B cell (primary cell): Measurements from ENCODE around the gene PAN3. TPM values are rescaled to one million over a fixed set of nuclear protein-coding genes. Genes with fewer than 3 reads are reported as not detected.

Experiments
- ATAC-seq: fragments of 200-7000 bp; cut with Tn5 transposase; one replicate; pipeline ENCODE4 v1.10.0; 2021; ENCODE audit warnings: low read depth, mild to moderate bottlenecking, moderate number of reproducible peaks, moderate library complexity
- CTCF ChIA-PET: fragments of 350-600 bp; sonication (Branson Sonifier 250); formaldehyde crosslinking; loops from one replicate; lab custom pipeline; 2021; ENCODE audit warnings: antibody characterized with exemption, inconsistent platforms; lab: Charles Lee
- POLR2A ChIA-PET: fragments of 350-600 bp; sonication (Branson Sonifier 250); formaldehyde crosslinking; loops from one replicate; lab custom pipeline; 2021; ENCODE audit warnings: antibody characterized with exemption; lab: Charles Lee
- DNase-seq: peaks from one replicate; pipeline ENCODE4 v3.0.0; 2013
- H2AFZ ChIP-seq: 2 replicates; pipeline ENCODE4 v1.6.1; 2012; ENCODE audit warnings: mild to moderate bottlenecking, low read depth, low read length; ENCODE audit not compliant: insufficient read depth, poor library complexity, severe bottlenecking
- H3K27ac ChIP-seq, 2 donors: 1 replicate in 1 of 2; 2 replicates in 1 of 2; pipeline ENCODE4 v1.5.1; 2012 to 2013; ENCODE audit warnings: low read length in 2 of 2, mild to moderate bottlenecking in 2 of 2, moderate library complexity in 1 of 2
- H3K27me3 ChIP-seq, 4 experiments: fragments of 200-600 bp in 1 of 4; sonication (generic) in 1 of 4; replicated peaks in 1 of 4; 1 replicate in 2 of 4; 2 replicates in 2 of 4; pipeline versions ENCODE4 v1.6.1 to v1.7.0; 2013 to 2016; ENCODE audit warnings: low read length in 3 of 4, mild to moderate bottlenecking in 2 of 4, mixed read lengths in 1 of 4, moderate library complexity in 1 of 4; ENCODE audit not compliant: insufficient read depth in 4 of 4, control insufficient read depth in 3 of 4; ENCODE audit errors: control extremely low read depth in 1 of 4
- H3K36me3 ChIP-seq, 2 experiments: replicated peaks in 1 of 2; 1 replicate in 1 of 2; 2 replicates in 1 of 2; pipeline versions ENCODE4 v1.6.1 to v1.7.1; 2013; ENCODE audit warnings: low read length in 1 of 2; ENCODE audit not compliant: insufficient read depth in 2 of 2, control insufficient read depth in 1 of 2; ENCODE audit errors: control extremely low read depth in 1 of 2, extremely low read depth in 1 of 2
- H3K4me1 ChIP-seq, 2 donors: fragments of 200-600 bp in 1 of 2; sonication (generic) in 1 of 2; 1 replicate in 1 of 2; 2 replicates in 1 of 2; pipeline versions ENCODE4 v1.5.1 to v1.6.1; 2013 to 2017; ENCODE audit warnings: low read length in 2 of 2; ENCODE audit not compliant: control insufficient read depth in 2 of 2, insufficient read depth in 2 of 2
- H3K4me2 ChIP-seq: replicated peaks from 2 replicates; pipeline ENCODE3; 2012; ENCODE audit warnings: mild to moderate bottlenecking, low read depth, low read length; ENCODE audit not compliant: poor library complexity, severe bottlenecking
- H3K4me3 ChIP-seq, 5 experiments: fragments of 200-600 bp in 1 of 5; sonication (generic) in 1 of 5; 1 replicate in 3 of 5; 2 replicates in 2 of 5; pipeline versions ENCODE4 v1.5.1 to v1.7.0; 2011 to 2016; ENCODE audit warnings: low read length in 4 of 5, mild to moderate bottlenecking in 4 of 5, low read depth in 2 of 5, control low read depth in 1 of 5, moderate library complexity in 1 of 5; ENCODE audit not compliant: insufficient read depth in 1 of 5; ENCODE audit errors: control extremely low read depth in 1 of 5, extremely low read depth in 1 of 5
- H3K79me2 ChIP-seq: fragments of 200-600 bp; sonication (generic); one replicate; pipeline ENCODE4 v1.6.0; 2016; ENCODE audit warnings: low read length; ENCODE audit not compliant: control insufficient read depth, insufficient read depth
- H3K9ac ChIP-seq: fragments of 200-600 bp; sonication (generic); 2 replicates; pipeline ENCODE4 v1.6.1; 2017; ENCODE audit warnings: mild to moderate bottlenecking, low read length, moderate library complexity
- H3K9me3 ChIP-seq, 3 donors: one replicate each; pipeline versions ENCODE4 v1.6.1 to v1.7.1; 2013; ENCODE audit warnings: low read length in 2 of 3; ENCODE audit not compliant: control insufficient read depth in 2 of 3, insufficient read depth in 1 of 3; ENCODE audit errors: control extremely low read depth in 1 of 3
- H4K20me1 ChIP-seq: 2 replicates; pipeline ENCODE4 v1.6.0; 2012; ENCODE audit warnings: mild to moderate bottlenecking, low read length; ENCODE audit not compliant: insufficient read depth, control insufficient read depth, poor library complexity, severe bottlenecking
- H3K27ac Mint-ChIP-seq: one replicate; pipeline ENCODE4 v1.8.0; 2021; ENCODE audit warnings: mixed read lengths
- H3K27me3 Mint-ChIP-seq: one replicate; pipeline ENCODE4 v1.8.0; 2021; ENCODE audit warnings: mixed read lengths
- H3K4me1 Mint-ChIP-seq: one replicate; pipeline ENCODE4 v1.8.0; 2021; ENCODE audit warnings: mixed read lengths
- H3K4me3 Mint-ChIP-seq: one replicate; pipeline ENCODE4 v1.8.0; 2021; ENCODE audit warnings: mixed read lengths
- H3K9me3 Mint-ChIP-seq: one replicate; pipeline ENCODE4 v1.8.0; 2022; ENCODE audit warnings: mixed read lengths; ENCODE audit not compliant: insufficient read depth
- EZH2 ChIP-seq: IDR thresholded peaks from 2 replicates; pipeline ENCODE4 v1.6.1; 2012; ENCODE audit warnings: borderline replicate concordance, low read depth, mild to moderate bottlenecking, moderate library complexity, low read length; ENCODE audit not compliant: insufficient read depth, poor library complexity, severe bottlenecking
- intact Hi-C: fragments of 100-400 bp; cut with micrococcal nuclease; formaldehyde crosslinking; loops from one replicate; pipeline ENCODE4 v1.10.0; 2022
- polyA plus RNA-seq: library from polyadenylated mRNA; depleted of rRNA; stranded (reverse); fragments of >200 nt; gene quantifications from 2 replicates; pipeline ENCODE4 v1.2.3, GENCODE V29; 2012
- total RNA-seq, 2 donors: library from RNA; stranded (reverse); fragments of 120-200 nt in 1 of 2; gene quantifications; 1 replicate in 1 of 2; 2 replicates in 1 of 2; pipeline versions ENCODE4 v1.2.3 to v1.2.4, GENCODE V29; 2013 to 2022
- TF ChIP-seq, protein P1 (sequence below): fragments of 200-600 bp; IDR thresholded peaks from one replicate; pipeline ENCODE4 v1.8.0; 2022; ENCODE audit warnings: antibody characterized with exemption, mild to moderate bottlenecking

PAN3 gene
- total and polyA plus RNA-seq, 2 donors (not counting 1 experiment from before 2014, with no cell fraction given): 23.4 to 117 TPM

GRCh38 chr13:28173793-28174192 lies 35.4 kb downstream of the PAN3 start:
- DNase-seq: no peak
- Mint-ChIP-seq H3K27me3 (no peaks in the 10 kb centered on the region), H3K9me3 (no peaks in the 10 kb centered on the region), H3K27ac (no peak overlapping the region), H3K4me3 (no peak overlapping the region), H3K4me1 (peaks cover 30% of the 10 kb centered on the region)
- no peak for ATAC-seq
- Histone ChIP-seq H3K4me1 (peaks cover 0 to 6% of the 10 kb centered on the region in 2 donors), H3K36me3 (peaks cover 6 to 39% of the 10 kb centered on the region in 2 experiments), H3K79me2 (peaks cover 61% of the 10 kb centered on the region), H3K9ac (no peak overlapping the region), H3K9me3 (no peaks in the 10 kb centered on the region), H2AFZ (no peak overlapping the region), H3K4me2 (no peak overlapping the region), H3K27me3 (no peaks in the 10 kb centered on the region), H3K4me3 (no peak overlapping the region), H4K20me1 (peaks cover 52% of the 10 kb centered on the region), H3K27ac (no peak overlapping the region)
- TF ChIP-seq EZH2: no peak
- TF ChIP-seq, protein P1, sequence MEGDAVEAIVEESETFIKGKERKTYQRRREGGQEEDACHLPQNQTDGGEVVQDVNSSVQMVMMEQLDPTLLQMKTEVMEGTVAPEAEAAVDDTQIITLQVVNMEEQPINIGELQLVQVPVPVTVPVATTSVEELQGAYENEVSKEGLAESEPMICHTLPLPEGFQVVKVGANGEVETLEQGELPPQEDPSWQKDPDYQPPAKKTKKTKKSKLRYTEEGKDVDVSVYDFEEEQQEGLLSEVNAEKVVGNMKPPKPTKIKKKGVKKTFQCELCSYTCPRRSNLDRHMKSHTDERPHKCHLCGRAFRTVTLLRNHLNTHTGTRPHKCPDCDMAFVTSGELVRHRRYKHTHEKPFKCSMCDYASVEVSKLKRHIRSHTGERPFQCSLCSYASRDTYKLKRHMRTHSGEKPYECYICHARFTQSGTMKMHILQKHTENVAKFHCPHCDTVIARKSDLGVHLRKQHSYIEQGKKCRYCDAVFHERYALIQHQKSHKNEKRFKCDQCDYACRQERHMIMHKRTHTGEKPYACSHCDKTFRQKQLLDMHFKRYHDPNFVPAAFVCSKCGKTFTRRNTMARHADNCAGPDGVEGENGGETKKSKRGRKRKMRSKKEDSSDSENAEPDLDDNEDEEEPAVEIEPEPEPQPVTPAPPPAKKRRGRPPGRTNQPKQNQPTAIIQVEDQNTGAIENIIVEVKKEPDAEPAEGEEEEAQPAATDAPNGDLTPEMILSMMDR: no peak
- ChIA-PET POLR2A (no interaction called here), CTCF (no interaction called here)
- intact Hi-C loops: no loop called here

DNA sequence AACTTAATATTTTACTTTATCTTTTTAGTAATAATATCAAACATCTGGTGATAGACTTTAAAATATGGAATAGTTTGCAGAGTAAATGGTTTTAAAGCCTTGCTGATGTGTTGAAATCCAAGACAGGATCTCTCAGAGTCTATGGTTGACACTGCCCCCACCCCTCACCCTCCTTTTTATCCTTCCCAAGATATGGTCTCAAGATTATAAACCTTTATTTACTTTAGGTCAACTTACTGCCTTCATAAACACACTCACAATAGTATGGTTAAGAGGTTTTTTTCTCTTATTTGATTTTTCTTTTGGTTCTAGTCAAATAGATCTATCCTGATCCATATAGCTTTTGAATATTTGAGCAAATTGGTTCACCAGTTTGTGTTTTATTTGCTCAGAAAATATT lies 39.0 kb downstream of the PAN3 start:
- intact Hi-C loops: no loop called here
- CTCF ChIA-PET: no interaction called here
- peaks cover 23% of the 10 kb centered on the region for H3K4me1 Mint-ChIP-seq

More for the DNA sequence above, 39.0 kb downstream of the PAN3 start:
- Histone ChIP-seq H3K4me1 (no peaks in the 10 kb centered on the region), H3K27me3 (no peaks in the 10 kb centered on the region), H3K27ac (no peak overlapping the region), H3K79me2 (peaks cover 54% of the 10 kb centered on the region), H3K9ac (no peak overlapping the region), H3K36me3 (peaks cover 8 to 39% of the 10 kb centered on the region in 2 experiments), H3K9me3 (no peaks in the 10 kb centered on the region), H4K20me1 (peaks cover 34% of the 10 kb centered on the region), H3K4me2 (no peak overlapping the region), H2AFZ (no peak overlapping the region), H3K4me3 (no peak overlapping the region)
- no peak for TF ChIP-seq EZH2
- TF ChIP-seq, protein P1: no peak
- POLR2A ChIA-PET: no interaction called here
- ATAC-seq (no peak), DNase-seq (no peak)
- Mint-ChIP-seq H3K9me3 (no peaks in the 10 kb centered on the region), H3K27me3 (no peaks in the 10 kb centered on the region), H3K27ac (no peak overlapping the region), H3K4me3 (no peak overlapping the region)
